ENCODE results near the gene ETNK1.

DNA sequence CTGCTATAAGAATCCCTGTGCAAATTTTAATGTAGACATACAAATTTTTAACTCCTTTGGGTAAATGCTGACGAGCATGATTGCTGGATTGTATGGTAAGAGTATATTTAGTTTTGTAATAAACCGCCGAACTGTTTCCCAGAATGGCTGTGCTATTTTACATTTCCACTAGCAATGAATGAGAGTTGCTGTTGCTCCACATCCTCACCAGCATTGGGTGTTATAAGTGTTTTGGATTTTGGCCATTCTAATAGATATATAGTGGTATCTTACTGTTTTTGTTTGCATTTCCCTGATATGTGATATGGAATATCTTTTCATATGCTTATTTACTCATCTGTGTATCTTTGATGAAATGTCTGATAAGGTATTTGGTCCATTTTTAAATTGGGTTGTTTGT lies 23.7 kb downstream of the ETNK1 start:
- TF ChIP-seq, protein P1, sequence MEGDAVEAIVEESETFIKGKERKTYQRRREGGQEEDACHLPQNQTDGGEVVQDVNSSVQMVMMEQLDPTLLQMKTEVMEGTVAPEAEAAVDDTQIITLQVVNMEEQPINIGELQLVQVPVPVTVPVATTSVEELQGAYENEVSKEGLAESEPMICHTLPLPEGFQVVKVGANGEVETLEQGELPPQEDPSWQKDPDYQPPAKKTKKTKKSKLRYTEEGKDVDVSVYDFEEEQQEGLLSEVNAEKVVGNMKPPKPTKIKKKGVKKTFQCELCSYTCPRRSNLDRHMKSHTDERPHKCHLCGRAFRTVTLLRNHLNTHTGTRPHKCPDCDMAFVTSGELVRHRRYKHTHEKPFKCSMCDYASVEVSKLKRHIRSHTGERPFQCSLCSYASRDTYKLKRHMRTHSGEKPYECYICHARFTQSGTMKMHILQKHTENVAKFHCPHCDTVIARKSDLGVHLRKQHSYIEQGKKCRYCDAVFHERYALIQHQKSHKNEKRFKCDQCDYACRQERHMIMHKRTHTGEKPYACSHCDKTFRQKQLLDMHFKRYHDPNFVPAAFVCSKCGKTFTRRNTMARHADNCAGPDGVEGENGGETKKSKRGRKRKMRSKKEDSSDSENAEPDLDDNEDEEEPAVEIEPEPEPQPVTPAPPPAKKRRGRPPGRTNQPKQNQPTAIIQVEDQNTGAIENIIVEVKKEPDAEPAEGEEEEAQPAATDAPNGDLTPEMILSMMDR (IDR thresholded peaks at IDR 0.05; ENCODE audit: low read length) = no peak
- TF ChIP-seq EZH2 (IDR thresholded peaks at IDR 0.05; ENCODE audit: borderline replicate concordance, low read length) = no peak
